IPS-15b (cell line): ENCODE data around the gene VEPH1.
"Not testable (repeated sequence)": the region's sequence is repeated elsewhere in the genome, so short reads cannot be mapped to it uniquely, and the experiment has no call there.

Experiments
- H3K27me3 ChIP-seq: one replicate; pipeline ENCODE4 v1.6.1; 2013; ENCODE audit warnings: low read length; ENCODE audit not compliant: control insufficient read depth, insufficient read depth
- H3K36me3 ChIP-seq: one replicate; pipeline ENCODE4 v1.6.1; 2013; ENCODE audit warnings: low read length; ENCODE audit not compliant: control insufficient read depth, insufficient read depth
- H3K4me1 ChIP-seq: one replicate; pipeline ENCODE4 v1.6.1; 2013; ENCODE audit warnings: mild to moderate bottlenecking, low read length; ENCODE audit not compliant: control insufficient read depth, insufficient read depth
- H3K4me3 ChIP-seq: one replicate; pipeline ENCODE4 v1.5.1; 2013; ENCODE audit warnings: low read depth, low read length
- H3K9ac ChIP-seq: one replicate; pipeline ENCODE4 v1.6.1; 2013; ENCODE audit warnings: low read depth, mild to moderate bottlenecking, low read length
- H3K9me3 ChIP-seq: one replicate; pipeline ENCODE4 v1.6.1; 2013; ENCODE audit warnings: mild to moderate bottlenecking, low read length; ENCODE audit not compliant: control insufficient read depth, insufficient read depth

VEPH1 gene

GRCh38 chr3:157327018-157327417, 176.2 kb downstream of the VEPH1 start:
- Histone ChIP-seq H3K9me3 (no peaks in the 10 kb centered on the region), H3K4me3 (no peak overlapping the region), H3K9ac (no peak overlapping the region), H3K4me1 (no peaks in the 10 kb centered on the region), H3K27me3 (no peaks in the 10 kb centered on the region), H3K36me3 (no peaks in the 10 kb centered on the region)

- H3K9ac ChIP-seq, H3K36me3 ChIP-seq: not testable (repeated sequence)
Observed at GRCh38 chr3:157324869-157325268, 178.3 kb downstream of the VEPH1 start.

GRCh38 chr3:157323360-157323759, 179.9 kb downstream of the VEPH1 start:
- no peaks in the 10 kb centered on the region for H3K9me3 ChIP-seq
- no peaks in the 10 kb centered on the region for H3K4me1 ChIP-seq
- H3K4me3 ChIP-seq, result no peak overlapping the region
- no peak overlapping the region for H3K9ac ChIP-seq
- H3K36me3 ChIP-seq, result no peaks in the 10 kb centered on the region
- H3K27me3 ChIP-seq, result no peaks in the 10 kb centered on the region

More at GRCh38 chr3:157324869-157325268, 178.3 kb downstream of the VEPH1 start:
- H3K4me1 ChIP-seq, H3K4me3 ChIP-seq, H3K27me3 ChIP-seq, H3K9me3 ChIP-seq: not testable (repeated sequence)

- H3K9ac ChIP-seq, result no peak overlapping the region
- no peaks in the 10 kb centered on the region for H3K36me3 ChIP-seq
- H3K4me1 ChIP-seq, result no peaks in the 10 kb centered on the region
- H3K4me3 ChIP-seq, result no peak overlapping the region
- H3K27me3 ChIP-seq, result no peaks in the 10 kb centered on the region
- no peaks in the 10 kb centered on the region for H3K9me3 ChIP-seq
Observed at GRCh38 chr3:157319672-157320071, 183.5 kb downstream of the VEPH1 start.

GRCh38 chr3:157318639-157319288, 184.5 kb downstream of the VEPH1 start:
- Histone ChIP-seq H3K4me3 (no peak overlapping the region), H3K9me3 (no peaks in the 10 kb centered on the region), H3K9ac (no peak overlapping the region), H3K36me3 (no peaks in the 10 kb centered on the region), H3K27me3 (no peaks in the 10 kb centered on the region), H3K4me1 (no peaks in the 10 kb centered on the region)

- H3K27me3 ChIP-seq, result no peaks in the 10 kb centered on the region
- no peaks in the 10 kb centered on the region for H3K4me1 ChIP-seq
- no peak overlapping the region for H3K9ac ChIP-seq
- H3K4me3 ChIP-seq, result no peak overlapping the region
- H3K36me3 ChIP-seq, result no peaks in the 10 kb centered on the region
- no peaks in the 10 kb centered on the region for H3K9me3 ChIP-seq
Observed at GRCh38 chr3:157317895-157318294, 185.3 kb downstream of the VEPH1 start.

- Histone ChIP-seq H3K9ac (no peak overlapping the region), H3K4me1 (no peaks in the 10 kb centered on the region), H3K27me3 (no peaks in the 10 kb centered on the region), H3K36me3 (no peaks in the 10 kb centered on the region), H3K4me3 (no peak overlapping the region), H3K9me3 (no peaks in the 10 kb centered on the region)
Observed at GRCh38 chr3:157313186-157313585, 190.0 kb downstream of the VEPH1 start.

- Histone ChIP-seq H3K27me3 (no peaks in the 10 kb centered on the region), H3K9me3 (no peaks in the 10 kb centered on the region), H3K9ac (no peak overlapping the region), H3K36me3 (no peaks in the 10 kb centered on the region), H3K4me1 (no peaks in the 10 kb centered on the region), H3K4me3 (no peak overlapping the region)
Observed at GRCh38 chr3:157312376-157312745, 190.9 kb downstream of the VEPH1 start.

- Histone ChIP-seq H3K36me3 (no peaks in the 10 kb centered on the region), H3K4me1 (no peaks in the 10 kb centered on the region), H3K9me3 (no peaks in the 10 kb centered on the region), H3K27me3 (no peaks in the 10 kb centered on the region), H3K9ac (no peak overlapping the region), H3K4me3 (no peak overlapping the region)
Observed at GRCh38 chr3:157311633-157312375, 191.4 kb downstream of the VEPH1 start.

GRCh38 chr3:157310329-157311052, 192.7 kb downstream of the VEPH1 start:
- H3K9ac ChIP-seq, result no peak overlapping the region
- H3K36me3 ChIP-seq, result no peaks in the 10 kb centered on the region
- no peaks in the 10 kb centered on the region for H3K27me3 ChIP-seq
- H3K4me3 ChIP-seq, result no peak overlapping the region
- no peaks in the 10 kb centered on the region for H3K9me3 ChIP-seq
- no peaks in the 10 kb centered on the region for H3K4me1 ChIP-seq

- H3K27me3 ChIP-seq, result no peaks in the 10 kb centered on the region
- no peaks in the 10 kb centered on the region for H3K36me3 ChIP-seq
- H3K4me3 ChIP-seq, result no peak overlapping the region
- H3K9ac ChIP-seq, result no peak overlapping the region
- H3K4me1 ChIP-seq, result no peaks in the 10 kb centered on the region
- no peaks in the 10 kb centered on the region for H3K9me3 ChIP-seq
Observed at GRCh38 chr3:157306502-157306901, 196.7 kb downstream of the VEPH1 start.

GRCh38 chr3:157305392-157305791, 197.8 kb downstream of the VEPH1 start:
- no peaks in the 10 kb centered on the region for H3K9me3 ChIP-seq
- H3K4me1 ChIP-seq, result no peaks in the 10 kb centered on the region
- no peak overlapping the region for H3K4me3 ChIP-seq
- H3K36me3 ChIP-seq, result no peaks in the 10 kb centered on the region
- no peaks in the 10 kb centered on the region for H3K27me3 ChIP-seq
- no peak overlapping the region for H3K9ac ChIP-seq
